A549 (cell line): ENCODE measurements around the gene CCL2.

Experiments
- CHD2 ChIP-seq: fragments of 150-350 bp; IDR thresholded peaks from 2 replicates; pipeline ENCODE4 v1.6.1; 2014; ENCODE audit warnings: low read length; ENCODE audit not compliant: partially characterized antibody
- EHMT2 ChIP-seq: fragments of 200-600 bp; sonication (generic); IDR thresholded peaks from 2 replicates; pipeline ENCODE4 v1.6.1; 2016; ENCODE audit warnings: antibody characterized with exemption, low read depth, mild to moderate bottlenecking, moderate library complexity
- EP300 ChIP-seq, 2 experiments: fragments of >200 bp; sonication (Bioruptor Twin); formaldehyde crosslinking; IDR thresholded peaks; 2 replicates in 1 of 2; 3 replicates in 1 of 2; pipeline ENCODE4 v1.6.1; 2016 to 2017
- HEYL ChIP-seq: fragments of 250-450 bp; sonication (Bioruptor Pico); IDR thresholded peaks from 2 replicates; pipeline ENCODE4 v1.8.0; 2021; ENCODE audit warnings: mild to moderate bottlenecking, moderate library complexity
- RAD21 ChIP-seq, 2 experiments: fragments of >200 bp in 1 of 2; sonication (Bioruptor Twin) in 1 of 2; formaldehyde crosslinking in 1 of 2; IDR thresholded peaks in 1 of 2; conservative IDR thresholded peaks in 1 of 2; 2 replicates in 1 of 2; 3 replicates in 1 of 2; pipeline ENCODE4 v1.6.1; 2012 to 2018; ENCODE audit warnings: inconsistent platforms in 1 of 2
- TF ChIP-seq, protein P1 (sequence below): IDR thresholded peaks from 2 replicates; pipeline ENCODE4 v1.6.1; 2012
- TF ChIP-seq, protein P2 (sequence below): fragments of >200 bp; sonication (Bioruptor Twin); formaldehyde crosslinking; IDR thresholded peaks from 3 replicates; pipeline ENCODE4 v1.5.1; 2016

DNA sequence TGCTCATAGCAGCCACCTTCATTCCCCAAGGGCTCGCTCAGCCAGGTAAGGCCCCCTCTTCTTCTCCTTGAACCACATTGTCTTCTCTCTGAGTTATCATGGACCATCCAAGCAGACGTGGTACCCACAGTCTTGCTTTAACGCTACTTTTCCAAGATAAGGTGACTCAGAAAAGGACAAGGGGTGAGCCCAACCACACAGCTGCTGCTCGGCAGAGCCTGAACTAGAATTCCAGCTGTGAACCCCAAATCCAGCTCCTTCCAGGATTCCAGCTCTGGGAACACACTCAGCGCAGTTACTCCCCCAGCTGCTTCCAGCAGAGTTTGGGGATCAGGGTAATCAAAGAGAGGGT lies 272 bp downstream of the CCL2 start:
- TF ChIP-seq HEYL (CRISPR knock-in tag) (no peak), CHD2 (no peak), EHMT2 (no peak), EP300 (IDR thresholded peaks at IDR 0.05) (no peak), RAD21 (conservative IDR thresholded peaks at IDR 0.05 in 1 of 2, IDR thresholded peaks at IDR 0.05 in 1 of 2) (no peak)
- TF ChIP-seq, protein P1, sequence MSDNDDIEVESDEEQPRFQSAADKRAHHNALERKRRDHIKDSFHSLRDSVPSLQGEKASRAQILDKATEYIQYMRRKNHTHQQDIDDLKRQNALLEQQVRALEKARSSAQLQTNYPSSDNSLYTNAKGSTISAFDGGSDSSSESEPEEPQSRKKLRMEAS, result no peak
- TF ChIP-seq, protein P2, sequence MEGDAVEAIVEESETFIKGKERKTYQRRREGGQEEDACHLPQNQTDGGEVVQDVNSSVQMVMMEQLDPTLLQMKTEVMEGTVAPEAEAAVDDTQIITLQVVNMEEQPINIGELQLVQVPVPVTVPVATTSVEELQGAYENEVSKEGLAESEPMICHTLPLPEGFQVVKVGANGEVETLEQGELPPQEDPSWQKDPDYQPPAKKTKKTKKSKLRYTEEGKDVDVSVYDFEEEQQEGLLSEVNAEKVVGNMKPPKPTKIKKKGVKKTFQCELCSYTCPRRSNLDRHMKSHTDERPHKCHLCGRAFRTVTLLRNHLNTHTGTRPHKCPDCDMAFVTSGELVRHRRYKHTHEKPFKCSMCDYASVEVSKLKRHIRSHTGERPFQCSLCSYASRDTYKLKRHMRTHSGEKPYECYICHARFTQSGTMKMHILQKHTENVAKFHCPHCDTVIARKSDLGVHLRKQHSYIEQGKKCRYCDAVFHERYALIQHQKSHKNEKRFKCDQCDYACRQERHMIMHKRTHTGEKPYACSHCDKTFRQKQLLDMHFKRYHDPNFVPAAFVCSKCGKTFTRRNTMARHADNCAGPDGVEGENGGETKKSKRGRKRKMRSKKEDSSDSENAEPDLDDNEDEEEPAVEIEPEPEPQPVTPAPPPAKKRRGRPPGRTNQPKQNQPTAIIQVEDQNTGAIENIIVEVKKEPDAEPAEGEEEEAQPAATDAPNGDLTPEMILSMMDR, result no peak
